Fibroblast of skin of right quadriceps (primary cell): ENCODE measurements around the gene KCNK7.

ENCODE experiments used
- DNase-seq: peaks from one replicate; pipeline ENCODE4 v3.0.0-alpha.2; 2013

Gene KCNK7

DNA sequence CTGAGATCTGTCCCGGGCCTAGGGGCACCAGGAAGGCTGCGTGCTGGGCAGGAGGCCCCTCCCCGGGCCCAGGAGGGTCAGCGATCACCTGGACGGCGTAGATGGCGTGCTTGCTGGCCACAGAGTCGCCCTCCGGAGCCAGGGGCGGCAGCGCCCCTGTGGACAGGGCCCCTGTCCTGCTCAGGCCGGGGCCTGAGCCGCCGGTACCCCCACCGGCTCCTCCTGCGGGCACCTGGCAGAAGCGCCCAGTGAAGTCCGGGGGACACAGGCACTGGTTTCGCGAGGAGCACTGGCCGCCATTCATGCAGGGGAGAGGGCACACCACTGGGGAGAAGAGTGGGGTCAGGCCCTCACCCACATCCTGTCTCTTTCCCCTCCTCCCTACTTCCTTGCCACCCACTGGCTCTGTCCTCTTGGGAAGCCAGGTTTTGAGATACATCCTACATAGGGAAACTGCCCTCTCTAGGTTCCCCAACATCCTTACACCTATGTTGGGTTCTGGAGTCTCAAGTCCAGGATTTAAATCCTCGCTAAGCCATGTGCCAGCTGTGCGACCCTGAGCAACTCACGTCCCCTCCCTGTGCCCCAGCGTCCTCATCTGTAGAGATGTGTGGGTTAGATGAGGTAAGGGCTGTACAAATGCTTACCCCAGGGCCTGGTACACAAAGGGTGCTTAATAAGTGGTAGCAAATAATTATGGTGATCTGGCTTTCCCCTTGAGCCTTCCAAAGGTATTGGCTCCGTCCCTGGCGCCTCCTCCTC lies 41.4 kb downstream of the KCNK7 start:
- no peak for DNase-seq

DNA sequence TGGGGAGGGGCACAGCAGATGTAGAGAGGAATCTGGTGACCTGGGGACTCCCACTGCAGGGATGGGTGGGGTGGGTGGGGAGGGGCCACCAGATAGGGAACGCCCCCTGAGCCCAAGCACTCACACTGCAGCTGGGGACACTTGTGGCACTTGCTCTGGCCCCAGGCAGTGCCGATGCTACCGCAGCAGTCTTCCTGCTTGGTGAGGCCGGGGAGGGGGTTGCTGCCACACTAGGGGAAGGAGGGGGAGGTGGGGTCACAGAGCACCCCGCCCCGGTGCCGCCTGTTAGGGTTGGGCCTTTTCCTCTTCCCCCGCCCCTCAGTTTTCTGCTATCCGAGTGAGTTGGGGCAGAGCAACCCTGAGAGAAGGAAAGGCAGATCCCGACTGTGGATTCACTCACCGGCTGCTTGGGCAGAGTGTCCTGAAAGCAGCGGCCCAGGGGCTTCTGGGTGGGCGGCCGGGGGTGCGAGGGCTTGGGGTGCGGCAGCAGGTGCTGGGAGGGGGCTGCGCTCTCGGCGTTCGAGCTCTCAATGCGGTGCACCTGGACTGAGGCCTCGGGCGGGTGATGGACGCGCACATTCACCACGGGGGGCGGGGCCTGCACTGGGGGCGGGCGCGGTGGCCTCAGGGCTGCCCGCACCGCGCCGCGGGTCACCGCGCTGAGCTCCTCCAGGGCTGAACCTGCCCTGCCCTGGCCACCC lies 42.1 kb downstream of the KCNK7 start:
- DNase-seq, result no peak

DNA sequence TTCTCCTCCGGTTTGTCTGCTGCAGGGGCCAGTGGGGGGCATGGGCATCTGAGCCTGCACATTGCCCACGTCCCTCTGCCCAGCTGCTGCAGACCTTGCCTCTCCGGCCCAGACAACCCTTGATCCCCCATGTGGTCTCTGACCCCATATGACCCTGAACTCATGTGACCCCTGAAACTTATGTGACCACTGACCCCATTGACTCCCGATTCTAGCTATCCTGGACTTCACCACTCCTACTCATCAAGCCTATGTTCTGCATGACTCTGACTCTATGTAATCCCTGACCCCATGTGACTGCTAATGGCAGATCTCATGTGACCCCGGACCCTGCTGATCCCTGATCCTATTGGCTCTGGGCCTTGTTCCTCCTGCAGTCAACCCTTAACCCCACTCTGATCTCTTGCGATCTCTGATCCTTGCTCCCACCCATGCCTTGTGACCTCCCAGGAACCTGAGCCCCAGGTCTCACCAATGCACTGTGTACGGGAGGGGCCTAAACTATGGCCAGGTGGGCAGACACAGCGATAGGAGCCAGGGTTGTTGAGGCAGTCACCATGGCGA lies 43.1 kb downstream of the KCNK7 start:
- no peak for DNase-seq

DNA sequence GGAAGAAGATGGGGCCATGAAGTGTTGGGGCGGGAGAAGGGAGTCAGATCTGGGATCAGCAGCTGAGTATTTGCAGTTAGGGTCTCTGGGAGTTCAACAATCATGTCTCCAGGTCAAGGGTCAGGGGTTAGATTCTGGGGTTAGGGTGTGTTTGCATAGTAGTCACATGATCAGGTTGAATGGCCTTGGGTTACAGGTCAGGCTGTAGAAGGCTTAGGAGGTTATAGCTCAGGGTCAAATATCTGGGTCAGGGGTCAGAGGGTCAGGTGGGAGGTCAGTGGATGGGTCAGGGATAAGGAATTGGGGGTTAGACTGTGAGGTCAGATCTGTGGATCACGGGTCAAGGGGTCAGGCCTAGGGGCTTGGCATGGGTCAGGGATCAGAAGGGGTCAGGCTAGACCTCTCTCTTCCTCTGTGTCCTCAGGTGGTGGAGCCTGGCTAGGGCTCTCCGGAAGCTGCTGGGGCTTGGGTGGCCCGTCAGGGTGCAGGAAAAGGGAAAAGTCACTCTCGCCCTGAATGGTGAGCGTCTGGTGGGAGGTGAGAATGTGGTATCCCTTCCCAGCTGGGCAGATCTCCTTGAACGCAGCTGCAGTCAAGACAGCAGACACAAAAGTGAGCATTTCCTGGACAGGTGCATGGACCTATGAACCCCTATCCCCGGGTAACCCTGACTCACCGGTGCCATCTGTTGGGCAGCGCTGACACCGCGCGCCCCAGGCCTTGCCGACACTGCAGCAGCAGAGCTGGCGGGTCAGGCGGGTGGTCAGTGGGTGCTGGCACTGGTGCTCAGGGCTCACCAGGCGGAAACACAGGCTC lies 43.8 kb downstream of the KCNK7 start:
- DNase-seq, result no peak

DNA sequence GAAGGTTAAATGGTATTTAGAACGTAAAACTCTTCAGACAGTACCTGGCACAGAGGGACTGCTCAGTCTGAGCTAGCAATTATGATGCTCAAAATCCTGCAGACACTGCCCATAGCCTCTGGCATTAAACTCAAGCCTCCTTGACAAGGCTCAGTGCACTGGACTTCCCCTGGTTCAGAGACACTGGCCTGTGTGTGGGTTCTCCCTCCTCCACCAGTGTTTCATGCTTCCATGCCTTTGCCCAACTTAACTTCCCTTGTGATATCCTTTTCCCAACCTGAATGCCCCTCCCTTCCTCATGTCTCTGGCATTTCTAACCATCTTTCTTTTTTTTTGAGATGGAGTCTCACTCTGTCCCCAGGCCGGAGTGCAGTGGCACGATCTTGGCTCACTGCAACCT lies 46.5 kb downstream of the KCNK7 start:
- DNase-seq, result no peak

DNA sequence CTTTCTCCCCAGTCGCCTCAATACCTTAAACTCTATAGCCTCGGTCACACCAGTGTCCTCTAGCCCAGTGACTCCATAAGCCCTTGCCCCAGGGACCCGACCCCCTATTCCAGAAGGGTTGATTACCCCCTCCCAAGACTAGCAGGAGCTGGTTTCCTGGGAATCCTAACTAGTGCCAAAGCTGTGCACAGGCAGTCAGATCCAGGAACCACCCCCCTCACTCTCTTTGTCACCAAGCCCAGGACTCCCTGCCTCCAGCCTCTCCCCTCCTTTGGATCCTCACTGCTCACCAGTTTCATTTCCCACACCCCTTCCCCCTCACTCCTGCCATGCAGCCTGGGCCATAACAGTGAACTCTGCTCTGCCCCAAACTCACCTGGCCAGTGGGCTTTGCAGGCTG lies 47.2 kb downstream of the KCNK7 start:
- no peak for DNase-seq

DNA sequence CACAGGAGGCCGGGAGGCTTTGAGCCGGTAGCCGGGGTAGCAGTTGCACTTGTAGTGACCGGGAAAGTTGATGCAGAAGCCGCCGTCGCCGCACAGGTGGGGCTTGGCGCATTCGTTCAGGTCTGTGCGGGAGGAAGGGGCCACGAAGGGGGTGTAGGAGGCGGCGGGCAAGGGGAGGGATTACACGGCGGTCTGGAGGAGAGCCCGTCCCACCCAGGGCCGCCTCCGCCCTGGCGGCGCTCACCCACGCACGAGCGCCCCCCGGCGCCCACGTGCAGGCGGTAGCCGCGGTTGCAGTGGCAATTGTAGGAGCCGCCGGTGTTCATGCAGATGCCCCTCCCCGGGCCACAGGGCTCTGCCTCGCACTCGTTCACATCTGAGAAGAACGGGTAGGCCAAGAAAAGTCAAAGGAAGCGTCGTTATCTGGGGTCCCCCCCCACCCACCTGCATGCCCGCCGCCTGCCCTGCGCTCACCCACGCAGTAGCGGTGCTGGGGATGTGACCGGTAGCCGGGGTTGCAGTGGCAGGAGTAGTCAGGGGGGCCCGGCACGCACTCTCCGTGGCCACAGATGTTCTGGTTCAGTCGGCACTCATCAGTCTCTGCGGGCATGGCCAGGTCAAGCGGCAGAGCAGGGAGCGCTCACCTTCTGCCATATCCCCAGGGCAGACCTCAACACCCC lies 48.0 kb downstream of the KCNK7 start:
- DNase-seq, result no peak

DNA sequence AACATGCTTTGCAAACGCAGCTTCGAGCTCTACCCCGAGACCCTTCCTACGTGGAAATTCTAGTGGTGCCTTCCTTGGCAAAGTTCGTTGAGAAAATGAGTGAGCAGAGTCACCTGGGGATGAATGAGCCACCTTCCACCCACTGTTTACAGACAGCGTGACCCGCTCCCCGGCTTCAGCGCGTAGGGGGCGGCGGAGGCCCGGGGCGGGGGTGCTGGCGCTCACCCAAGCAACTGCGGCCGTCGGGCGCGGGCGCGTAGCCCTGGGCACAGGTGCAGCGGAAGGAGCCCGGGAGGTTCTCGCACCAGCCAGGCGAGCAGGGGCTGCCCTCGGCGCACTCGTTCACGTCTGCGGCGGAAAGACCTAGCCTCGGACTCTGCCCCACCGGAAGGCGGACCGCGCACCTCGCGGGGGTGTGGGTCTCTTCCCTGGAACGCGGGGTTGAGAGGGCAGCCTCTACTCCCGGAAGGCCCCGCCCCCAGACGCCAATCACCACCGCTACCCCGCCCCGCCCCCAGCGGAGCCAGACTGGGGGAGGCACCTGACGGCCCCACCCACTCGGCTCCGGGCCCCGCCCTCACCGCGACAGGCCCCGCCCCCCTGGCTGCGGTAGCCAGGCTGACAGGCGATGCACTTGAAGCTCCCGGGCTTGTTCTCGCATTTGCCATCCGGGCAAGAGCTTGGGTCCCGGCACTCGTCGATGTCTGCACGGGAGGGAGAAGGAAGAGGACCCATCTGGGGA lies 49.2 kb downstream of the KCNK7 start:
- peak; percentile 31 for DNase-seq

DNA sequence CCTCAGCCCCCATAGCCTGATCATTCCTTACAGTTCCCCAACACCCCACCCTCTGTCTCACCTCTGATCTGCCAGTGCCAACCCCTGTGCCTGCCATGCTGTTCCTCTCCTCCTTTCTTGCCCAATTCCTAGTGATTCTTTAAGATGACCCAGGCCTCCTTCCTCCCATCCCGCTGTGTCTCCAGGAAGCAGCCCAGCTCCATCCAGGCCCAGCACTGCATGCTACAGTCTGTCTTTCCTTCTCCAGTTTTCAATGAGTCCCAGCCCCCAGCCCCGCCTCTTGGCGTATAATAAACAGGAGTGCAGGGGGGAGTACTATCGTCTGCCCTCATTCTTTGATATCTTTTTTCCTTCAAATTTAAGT lies 49.8 kb downstream of the KCNK7 start:
- no peak for DNase-seq
